GM10248 (cell line): ENCODE results near the gene HES4.
"Not testable (repeated sequence)": the region's sequence is repeated elsewhere in the genome, so short reads cannot be mapped to it uniquely, and the experiment has no call there.

Experiments used
- CTCF ChIA-PET: fragments of 300-600 bp; sonication (Branson Sonifier 250); formaldehyde crosslinking; extraction: SDS; loops from one replicate; lab custom pipeline; 2021; ENCODE audit warnings: antibody characterized with exemption; lab: Yijun Ruan, JAX
- POLR2A ChIA-PET: fragments of 350-650 bp; sonication (Branson Sonifier 250); formaldehyde crosslinking; extraction: SDS; loops from one replicate; lab custom pipeline; 2020; ENCODE audit warnings: antibody characterized with exemption; lab: Yijun Ruan, JAX
- DNase-seq: peaks from one replicate; pipeline ENCODE4 v3.0.0; 2012; ENCODE audit errors: extremely low spot score
- CTCF ChIP-seq: IDR thresholded peaks from 2 replicates; pipeline ENCODE4 v1.5.1; 2012; ENCODE audit warnings: mild to moderate bottlenecking, low read depth; ENCODE audit errors: extremely low read depth, missing control alignments, control extremely low read depth

Gene HES4

GRCh38 chr1:996851-997712 is 2.8 kb downstream of the HES4 start:
- no peak for TF ChIP-seq CTCF
- ChIA-PET CTCF (interaction anchor here (0.6 to 2.1 kb wide), 9 partner anchors 13 to 128 kb away, joined by 3 to 7 read pairs (median 5); partner anchors contain the start of genes ISG15 and PERM1), POLR2A (no interaction called here)
- no peak for DNase-seq

GRCh38 chr1:995665-996633 is 3.9 kb downstream of the HES4 start:
- TF ChIP-seq CTCF, result no peak
- DNase-seq, result no peak
- CTCF ChIA-PET, result interaction anchor here (1.2 to 4.7 kb wide), 5 partner anchors 12 to 292 kb away, joined by 3 to 51 read pairs (median 6); no protein-coding TSS in a partner anchor
- POLR2A ChIA-PET, result no interaction called here

- CTCF ChIA-PET, result interaction anchor here (0.7 to 4.7 kb wide), 6 partner anchors 10 to 293 kb away, joined by 3 to 51 read pairs (median 4); no protein-coding TSS in a partner anchor
- POLR2A ChIA-PET, DNase-seq: not testable (repeated sequence)
Observed at GRCh38 chr1:994546-994945, 5.4 kb downstream of the HES4 start.

- no peak for DNase-seq
- POLR2A ChIA-PET, result no interaction called here
- TF ChIP-seq CTCF, result no peak
- CTCF ChIA-PET, result interaction anchor here (1.3 to 4.7 kb wide), 9 partner anchors 9 to 70 kb away, joined by 3 to 51 read pairs (median 4); partner anchors contain the start of gene PERM1
Observed at GRCh38 chr1:993379-993995, 6.4 kb downstream of the HES4 start.

- ChIA-PET CTCF (interaction anchor here (1.2 to 4.7 kb wide), 8 partner anchors 8 to 123 kb away, joined by 3 to 51 read pairs (median 6); partner anchors contain the start of gene PERM1), POLR2A (no interaction called here)
Observed at GRCh38 chr1:992362-992761, 7.5 kb downstream of the HES4 start.

GRCh38 chr1:991895-992294 is 8.0 kb downstream of the HES4 start:
- no peak for DNase-seq
- CTCF ChIA-PET, result interaction anchor here (0.7 to 4.7 kb wide), 6 partner anchors 8 to 122 kb away, joined by 3 to 51 read pairs (median 7); partner anchors contain the start of genes ISG15 and PERM1
- POLR2A ChIA-PET, result no interaction called here
- no peak for TF ChIP-seq CTCF

More at GRCh38 chr1:992362-992761, 7.5 kb downstream of the HES4 start:
- no peak for TF ChIP-seq CTCF
- no peak for DNase-seq

GRCh38 chr1:991275-991674 is 8.6 kb downstream of the HES4 start:
- CTCF ChIA-PET, result interaction anchor here (0.7 to 4.7 kb wide), 5 partner anchors 7 to 72 kb away, joined by 3 to 51 read pairs (median 7); partner anchors contain the start of genes ISG15 and PERM1
- POLR2A ChIA-PET, DNase-seq: not testable (repeated sequence)

- CTCF ChIA-PET, result interaction anchor here (1.1 kb wide), 1 partner anchor 83 kb away, joined by 3 read pairs; no protein-coding TSS in a partner anchor
- POLR2A ChIA-PET, result interaction anchor here (0.7 kb wide), 1 partner anchor 463 kb away, joined by 4 read pairs; no protein-coding TSS in a partner anchor
- not testable (repeated sequence) for DNase-seq
Observed at GRCh38 chr1:988061-988460, 11.8 kb downstream of the HES4 start.
